RWPE2 (cell line): ENCODE data around the gene TMEM11.
A peak's percentile ranks its signal among the peaks of the same experiment; 100 is the strongest.

Source experiments
- ATAC-seq: fragments of 200-7000 bp; cut with Tn5 transposase; 3 replicates; pipeline ENCODE4 v1.9.1; 2021; ENCODE audit warnings: low read depth
- DNase-seq: peaks from one replicate; pipeline ENCODE4 v3.0.0-alpha.2; 2020; ENCODE audit warnings: low spot score
- H3K27ac ChIP-seq: fragments of 450-650 bp; 2 replicates; pipeline ENCODE4 v1.5.1; 2017; ENCODE audit warnings: mild to moderate bottlenecking; ENCODE audit not compliant: poor library complexity, severe bottlenecking
- H3K27me3 ChIP-seq: fragments of 250-450 bp; sonication (Bioruptor Pico); 2 replicates; pipeline ENCODE4 v1.5.1; 2021; ENCODE audit warnings: mild to moderate bottlenecking, moderate library complexity; ENCODE audit not compliant: insufficient read depth, poor library complexity, severe bottlenecking
- H3K36me3 ChIP-seq: fragments of 250-450 bp; sonication (Bioruptor Pico); 2 replicates; pipeline ENCODE4 v1.5.1; 2020; ENCODE audit warnings: low read depth, mild to moderate bottlenecking, moderate library complexity
- H3K4me1 ChIP-seq: fragments of 250-450 bp; sonication (Bioruptor Pico); 2 replicates; pipeline ENCODE4 v1.5.1; 2021; ENCODE audit warnings: mild to moderate bottlenecking, moderate library complexity; ENCODE audit not compliant: insufficient read depth, poor library complexity, severe bottlenecking
- H3K4me3 ChIP-seq: fragments of 250-450 bp; sonication (Bioruptor Pico); 2 replicates; pipeline ENCODE4 v1.5.1; 2021; ENCODE audit warnings: mild to moderate bottlenecking, moderate library complexity; ENCODE audit not compliant: severe bottlenecking
- H3K9me3 ChIP-seq: fragments of 250-450 bp; sonication (Bioruptor Pico); 2 replicates; pipeline ENCODE4 v1.5.1; 2021; ENCODE audit warnings: mild to moderate bottlenecking, moderate library complexity; ENCODE audit not compliant: severe bottlenecking
- CTCF ChIP-seq: fragments of 450-650 bp; IDR thresholded peaks from one replicate; pipeline ENCODE4 v1.5.1; 2017; ENCODE audit warnings: mild to moderate bottlenecking, moderate library complexity; ENCODE audit not compliant: poor library complexity, severe bottlenecking

Gene TMEM11

GRCh38 chr17:21242780-21243515, 29.0 kb upstream of the TMEM11 start:
- H3K27ac ChIP-seq = no peak overlapping the region
- DNase-seq (no peak), ATAC-seq (no peak)
- no peaks in the 10 kb centered on the region for H3K27me3 ChIP-seq
- no peak overlapping the region for H3K4me3 ChIP-seq
- no peaks in the 10 kb centered on the region for H3K9me3 ChIP-seq
- no peaks in the 10 kb centered on the region for H3K4me1 ChIP-seq
- no peaks in the 10 kb centered on the region for H3K36me3 ChIP-seq
- TF ChIP-seq CTCF = no peak

- TF ChIP-seq CTCF = no peak
- 0 out of 3 replicates have a peak, but pooled peaks have one; percentile 22 for ATAC-seq
- no peaks in the 10 kb centered on the region for H3K36me3 ChIP-seq
- H3K27me3 ChIP-seq = no peaks in the 10 kb centered on the region
- no peak overlapping the region for H3K27ac ChIP-seq
- H3K4me3 ChIP-seq = no peak overlapping the region
- H3K9me3 ChIP-seq = no peaks in the 10 kb centered on the region
- DNase-seq = no peak
- no peaks in the 10 kb centered on the region for H3K4me1 ChIP-seq
Observed at GRCh38 chr17:21242026-21242697, 28.2 kb upstream of the TMEM11 start.

- no peak overlapping the region for H3K4me3 ChIP-seq
- H3K27me3 ChIP-seq = no peaks in the 10 kb centered on the region
- no peak for DNase-seq
- H3K9me3 ChIP-seq = no peaks in the 10 kb centered on the region
- no peak for ATAC-seq
- H3K4me1 ChIP-seq = no peaks in the 10 kb centered on the region
- no peak for TF ChIP-seq CTCF
- no peak overlapping the region for H3K27ac ChIP-seq
- H3K36me3 ChIP-seq = no peaks in the 10 kb centered on the region
Observed at GRCh38 chr17:21241564-21241963, 27.6 kb upstream of the TMEM11 start.

- no peaks in the 10 kb centered on the region for H3K4me1 ChIP-seq
- ATAC-seq = no peak
- no peaks in the 10 kb centered on the region for H3K36me3 ChIP-seq
- no peaks in the 10 kb centered on the region for H3K27me3 ChIP-seq
- no peak for DNase-seq
- H3K4me3 ChIP-seq = no peak overlapping the region
- no peak for TF ChIP-seq CTCF
- H3K9me3 ChIP-seq = no peaks in the 10 kb centered on the region
- H3K27ac ChIP-seq = no peak overlapping the region
Observed at GRCh38 chr17:21240369-21241055, 26.6 kb upstream of the TMEM11 start.
